C4-2B (cell line): ENCODE results near the gene FREM2.

Source experiments
- H3K27ac ChIP-seq: fragments of 450-650 bp; 2 replicates; pipeline ENCODE4 v1.5.1; 2017
- CTCF ChIP-seq: fragments of 450-650 bp; conservative IDR thresholded peaks from 2 replicates; pipeline ENCODE4 v1.5.1; 2017; ENCODE audit warnings: mild to moderate bottlenecking
- ZFX ChIP-seq: fragments of 450-650 bp; IDR thresholded peaks from 2 replicates; pipeline ENCODE4 v1.6.1; 2017

The FREM2 gene

GRCh38 chr13:38688674-38689073 lies 1.8 kb downstream of the FREM2 start:
- no peak overlapping the region for H3K27ac ChIP-seq
- TF ChIP-seq CTCF (no peak), ZFX (no peak)

- H3K27ac ChIP-seq = no peak overlapping the region
Measured at GRCh38 chr13:38690231-38690630, 3.4 kb downstream of the FREM2 start.

GRCh38 chr13:38693168-38693567 lies 6.3 kb downstream of the FREM2 start:
- no peak for TF ChIP-seq ZFX
- TF ChIP-seq CTCF = no peak
- no peak overlapping the region for H3K27ac ChIP-seq

More at GRCh38 chr13:38690231-38690630, 3.4 kb downstream of the FREM2 start:
- TF ChIP-seq ZFX = no peak
- no peak for TF ChIP-seq CTCF

DNA sequence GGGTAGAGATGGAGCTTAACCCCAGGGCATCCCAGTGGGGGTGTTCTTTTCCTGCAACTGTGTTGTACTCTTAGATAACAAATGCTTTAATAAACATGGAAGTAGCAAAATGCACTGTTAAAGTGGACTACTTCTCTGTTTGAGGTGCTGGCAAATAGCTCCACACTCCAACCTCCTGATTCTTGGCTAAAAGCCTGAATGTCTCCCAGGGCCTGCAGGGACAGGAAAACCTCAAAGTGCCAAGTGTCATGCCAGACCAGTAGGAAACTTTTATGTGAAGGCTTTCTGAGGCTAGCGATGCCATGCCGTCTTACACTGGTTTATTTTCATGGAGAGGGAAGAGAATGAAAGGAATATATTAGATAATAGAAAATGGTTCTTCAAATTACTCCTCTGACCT lies 6.8 kb downstream of the FREM2 start:
- no peak overlapping the region for H3K27ac ChIP-seq
- no peak for TF ChIP-seq ZFX
- no peak for TF ChIP-seq CTCF

DNA sequence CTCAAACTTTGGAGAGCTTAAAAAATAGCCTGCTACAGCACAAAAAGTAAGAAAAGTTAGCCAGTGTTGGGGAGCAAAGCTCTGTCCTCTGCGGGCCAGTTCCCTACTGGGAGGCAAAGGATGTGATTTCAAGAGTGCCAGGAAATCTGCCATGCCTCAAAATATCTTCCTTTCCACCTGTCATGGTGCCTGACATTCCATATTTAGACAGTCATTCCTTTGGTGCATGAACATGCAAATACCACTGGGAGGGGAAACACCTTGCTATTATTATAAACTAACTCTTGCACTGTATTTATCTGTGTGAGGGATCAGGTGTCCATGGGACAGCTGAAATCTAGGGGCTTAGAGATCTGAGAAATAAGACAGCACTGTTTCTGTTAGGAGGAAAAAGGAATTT lies 10.3 kb downstream of the FREM2 start:
- H3K27ac ChIP-seq = no peak overlapping the region
- no peak for TF ChIP-seq CTCF
- TF ChIP-seq ZFX = no peak

DNA sequence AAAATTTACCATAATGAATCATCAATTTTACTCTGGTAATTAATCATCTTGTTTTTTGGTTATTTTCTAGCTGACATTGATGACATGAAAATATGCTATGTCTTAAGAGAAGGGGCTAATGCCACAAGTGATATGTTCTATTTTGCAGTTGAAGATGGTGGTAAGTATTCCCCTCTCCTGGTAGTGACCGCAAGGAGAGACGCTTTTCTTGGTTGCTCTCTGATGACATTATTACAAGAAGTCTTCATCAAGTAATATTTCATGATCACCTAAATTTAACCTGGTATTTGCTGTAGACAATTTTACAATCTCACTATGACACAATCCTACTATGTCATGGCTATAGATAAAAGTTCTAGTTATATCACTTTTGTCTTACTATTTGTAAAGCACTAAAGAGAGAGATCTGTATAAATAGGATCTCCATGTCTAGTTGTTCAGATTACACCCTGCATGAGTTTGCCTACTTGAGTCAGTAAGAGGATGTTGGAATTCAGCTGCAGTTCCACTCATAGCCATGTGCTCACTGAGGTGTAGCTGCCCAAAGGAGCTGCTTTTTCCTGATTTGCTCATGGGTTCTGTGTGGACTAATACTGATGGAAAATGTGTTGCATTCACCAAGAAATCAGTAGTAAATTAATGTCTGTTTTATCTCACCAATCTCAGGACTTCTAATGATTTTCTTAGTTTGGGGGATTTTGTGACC lies 10.9 kb downstream of the FREM2 start:
- TF ChIP-seq ZFX (no peak), CTCF (no peak)
- no peak overlapping the region for H3K27ac ChIP-seq

GRCh38 chr13:38700051-38700450 lies 13.2 kb downstream of the FREM2 start:
- no peak overlapping the region for H3K27ac ChIP-seq
- TF ChIP-seq CTCF (no peak), ZFX (no peak)
